LHCN-M2 (cell line): ENCODE data around the gene TPSB2. TPM values are rescaled to one million over a fixed set of nuclear protein-coding genes. Genes with fewer than 3 reads are reported as not detected.
"Not testable (repeated sequence)": the region's sequence is repeated elsewhere in the genome, so short reads cannot be mapped to it uniquely, and the experiment has no call there.

Experiments used
- DNase-seq: peaks from one replicate; pipeline ENCODE4 v3.0.0-alpha.2; 2012; ENCODE audit warnings: low read depth
- total RNA-seq: library from RNA; depleted of rRNA; stranded (reverse); fragments of >200 nt; gene quantifications from 2 replicates; pipeline ENCODE4 v1.2.3, GENCODE V29; 2014

TPSB2 gene
- total RNA-seq, 1 experiment from 2014 or later = not detected

DNA sequence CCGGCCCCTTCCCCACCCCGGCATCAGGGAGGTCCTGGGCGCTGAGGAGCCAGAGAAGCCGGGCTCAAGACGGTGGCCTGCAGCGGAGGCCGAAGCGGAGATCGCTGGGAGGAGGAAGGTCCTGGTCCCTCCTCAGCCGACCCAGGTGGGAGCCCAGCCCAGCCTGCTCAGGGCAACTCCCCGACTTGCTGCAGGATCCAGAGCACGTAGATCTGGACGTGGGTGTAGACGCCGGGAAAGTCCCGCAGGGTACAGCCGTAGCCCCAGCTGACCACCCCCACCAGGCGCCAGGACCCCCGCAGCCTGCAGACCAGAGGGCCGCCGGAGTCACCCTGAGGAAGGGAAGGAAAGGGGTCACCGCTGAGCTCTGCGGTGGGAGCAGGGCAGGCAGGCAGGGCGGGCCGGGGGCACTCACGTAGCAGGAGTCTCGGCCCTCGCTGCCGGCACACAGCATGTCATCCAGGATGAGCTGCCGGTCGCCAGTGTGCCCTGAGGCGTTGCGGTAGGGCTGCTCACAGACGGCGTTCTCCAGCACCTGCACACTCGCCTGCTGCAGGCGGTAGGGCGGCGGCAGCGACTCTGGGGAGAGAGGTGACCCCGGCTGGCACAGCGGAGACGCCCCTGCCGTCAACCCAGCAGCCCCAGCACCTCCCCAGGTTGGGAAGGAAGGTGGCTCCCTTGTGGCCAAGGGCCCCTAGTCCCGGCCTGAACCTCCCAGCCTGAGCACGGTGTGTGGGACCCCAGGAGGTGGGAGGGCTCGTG, 31.3 kb upstream of the TPSB2 start:
- DNase-seq = no peak

DNA sequence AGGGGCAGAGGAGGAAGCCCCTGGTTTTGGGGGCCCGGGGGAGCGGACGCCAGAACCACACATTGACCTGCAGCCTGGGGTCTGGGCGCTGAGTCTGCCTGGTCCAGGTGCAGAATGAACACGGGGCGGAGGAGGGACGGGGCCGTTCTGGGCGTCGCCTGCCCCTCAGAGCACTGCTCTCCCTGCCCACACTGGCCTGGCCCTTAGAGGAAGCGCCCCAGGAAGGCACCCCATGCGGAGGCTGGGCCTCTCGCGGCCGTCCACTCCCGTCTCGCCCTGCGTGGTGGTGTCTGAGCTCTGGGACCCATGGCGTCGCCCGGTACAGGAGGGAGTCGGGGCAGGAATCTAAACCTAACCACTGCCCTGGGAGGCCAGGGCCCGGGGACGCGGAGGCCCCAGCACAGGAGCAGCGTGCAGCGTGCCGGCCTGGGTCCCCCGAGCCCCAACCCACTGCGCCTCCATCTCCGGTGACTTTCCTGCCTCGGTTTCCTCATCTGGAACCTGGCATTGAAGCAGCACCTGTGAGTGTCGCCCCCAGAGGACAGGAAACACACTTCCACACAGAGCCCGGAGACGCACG, 30.2 kb upstream of the TPSB2 start:
- no peak for DNase-seq

DNA sequence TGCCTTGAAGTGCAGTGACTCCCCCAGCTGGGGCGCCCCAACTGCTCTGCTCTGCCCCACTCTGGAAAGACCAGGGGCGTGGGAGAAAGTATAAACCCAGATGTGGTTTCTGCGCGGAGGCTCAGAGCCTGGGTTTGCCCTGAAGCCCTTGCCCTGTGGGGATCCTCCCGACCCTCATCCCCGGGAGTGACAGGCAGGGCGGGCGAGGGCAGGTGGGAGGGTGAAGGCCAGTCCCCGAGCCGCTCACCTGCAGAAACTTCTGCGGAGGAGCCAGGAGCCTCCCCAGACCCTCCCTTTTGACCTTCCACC, 29.7 kb upstream of the TPSB2 start:
- DNase-seq = no peak

DNA sequence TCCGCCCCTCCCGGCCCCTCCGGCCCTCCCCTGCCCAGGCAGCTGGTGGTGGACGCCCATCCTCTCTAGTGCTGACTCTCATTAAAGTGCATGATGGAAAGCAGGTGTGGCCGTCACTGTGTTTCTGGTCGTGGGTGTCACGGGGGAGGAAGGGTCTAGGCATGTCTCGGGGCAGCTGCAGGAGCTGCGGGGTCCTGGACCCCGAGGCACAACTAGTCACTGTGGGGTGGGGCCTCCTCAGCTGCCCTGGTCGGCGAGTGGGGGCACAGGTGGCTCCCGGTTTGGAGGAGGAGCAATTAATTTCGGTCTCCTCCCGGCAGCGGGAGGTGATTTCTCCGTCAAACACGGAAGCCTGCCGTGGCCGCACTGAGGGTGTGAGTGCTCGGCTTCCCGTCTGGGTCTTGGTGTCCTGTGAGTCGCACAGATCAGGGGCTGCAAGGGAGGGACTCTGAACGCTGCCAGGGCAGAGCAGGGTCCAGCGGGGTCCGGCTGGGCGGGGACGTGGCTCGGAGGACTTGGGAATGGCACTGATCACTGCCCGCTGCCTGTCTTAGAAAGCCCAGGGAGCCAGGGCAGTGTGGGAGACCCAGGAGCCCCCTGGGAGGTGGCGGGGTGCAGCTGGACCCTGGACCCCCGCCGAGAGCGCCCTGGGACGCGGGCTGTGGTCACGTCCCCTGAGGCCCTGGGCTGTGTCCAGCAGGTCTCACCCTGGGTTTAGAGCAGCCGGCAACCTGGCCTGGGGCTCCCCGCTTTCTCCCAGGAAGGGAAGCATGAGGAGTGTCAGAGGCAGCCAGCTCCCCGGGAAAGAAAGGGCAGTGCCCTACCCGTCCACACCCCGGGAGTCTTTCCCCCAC, 29.1 kb upstream of the TPSB2 start:
- DNase-seq = no peak

DNA sequence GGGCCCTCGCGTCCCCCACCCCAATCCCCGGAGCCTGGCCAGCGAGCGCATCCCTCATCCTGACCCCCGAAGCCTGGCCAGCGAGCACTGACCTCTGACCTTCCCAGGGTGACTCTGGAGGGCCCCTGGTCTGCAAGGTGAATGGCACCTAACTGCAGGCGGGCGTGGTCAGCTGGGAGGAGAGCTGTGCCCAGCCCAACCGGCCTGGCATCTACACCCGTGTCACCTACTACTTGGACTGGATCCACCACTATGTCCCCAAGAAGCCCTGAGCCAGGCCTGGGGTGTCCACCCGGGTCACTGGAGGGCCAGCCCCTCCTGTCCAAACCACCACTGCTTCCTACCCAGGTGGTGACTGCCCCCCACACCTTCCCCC, 28.2 kb upstream of the TPSB2 start:
- no peak for DNase-seq

DNA sequence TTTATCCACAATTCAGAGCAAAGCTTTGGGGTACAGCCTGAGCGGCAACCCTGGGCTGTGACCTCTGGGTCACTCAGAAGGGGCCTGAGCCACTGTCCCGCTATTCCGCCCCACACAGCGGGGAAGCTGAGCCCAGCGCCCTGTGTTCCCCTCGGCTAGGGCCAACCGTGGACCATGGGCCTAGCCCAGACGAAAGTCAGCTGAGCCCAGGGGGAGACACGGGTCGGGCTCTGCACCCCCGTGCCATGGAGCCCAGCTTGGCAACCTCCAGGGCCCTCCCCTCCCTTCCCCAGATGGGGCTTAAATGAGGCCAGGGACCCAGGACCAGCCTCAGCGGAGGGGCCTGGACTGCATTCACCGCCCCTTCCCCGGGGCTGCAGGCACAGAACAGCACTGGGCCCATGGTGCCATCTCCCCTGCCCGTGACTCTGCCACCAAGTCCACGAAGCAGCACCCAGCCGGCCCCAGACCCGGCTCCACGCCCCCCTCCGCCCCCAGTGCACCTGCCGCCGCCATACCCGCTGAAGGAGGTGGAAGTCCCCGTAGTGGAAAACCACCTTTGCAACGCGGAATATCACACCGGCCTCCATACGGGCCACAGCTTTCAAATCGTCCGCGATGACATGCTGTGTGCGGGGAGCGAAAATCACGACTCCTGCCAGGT, 27.7 kb upstream of the TPSB2 start:
- DNase-seq = no peak

DNA sequence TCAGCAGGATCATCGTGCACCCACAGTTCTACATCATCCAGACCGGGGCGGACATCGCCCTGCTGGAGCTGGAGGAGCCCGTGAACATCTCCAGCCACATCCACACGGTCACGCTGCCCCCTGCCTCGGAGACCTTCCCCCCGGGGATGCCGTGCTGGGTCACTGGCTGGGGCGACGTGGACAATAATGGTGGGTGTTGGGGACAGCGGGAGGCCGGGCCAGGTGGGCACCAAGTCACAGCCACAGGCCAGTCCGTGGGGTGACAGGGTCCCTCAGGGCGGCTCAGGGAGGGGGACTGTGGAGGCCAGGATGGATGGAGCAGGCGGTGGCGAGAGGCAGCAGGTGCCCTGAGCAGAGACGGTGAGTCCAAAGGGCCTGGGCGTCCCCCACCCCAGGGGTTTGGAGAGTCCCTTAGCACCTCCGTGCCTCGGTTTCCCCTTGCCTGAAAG, 26.9 kb upstream of the TPSB2 start:
- no peak for DNase-seq

DNA sequence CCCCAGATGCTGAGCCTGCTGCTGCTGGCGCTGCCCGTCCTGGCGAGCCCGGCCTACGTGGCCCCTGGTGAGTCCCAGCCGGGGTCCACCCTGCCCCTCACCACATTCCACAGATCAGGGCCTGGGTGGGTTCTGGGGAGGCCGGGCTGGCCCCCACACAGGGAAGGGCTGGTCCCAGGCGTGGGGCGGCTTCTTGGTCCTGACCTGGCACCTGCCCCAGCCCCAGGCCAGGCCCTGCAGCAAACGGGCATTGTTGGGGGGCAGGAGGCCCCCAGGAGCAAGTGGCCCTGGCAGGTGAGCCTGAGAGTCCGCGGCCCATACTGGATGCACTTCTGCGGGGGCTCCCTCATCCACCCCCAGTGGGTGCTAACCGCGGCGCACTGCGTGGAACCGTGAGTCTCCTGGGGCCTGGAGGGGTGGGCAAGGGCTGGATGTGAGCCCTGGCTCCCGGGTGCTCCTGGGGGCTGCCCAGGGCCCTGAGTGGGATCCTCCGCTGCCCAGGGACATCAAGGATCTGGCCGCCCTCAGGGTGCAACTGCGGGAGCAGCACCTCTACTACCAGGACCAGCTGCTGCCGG, 26.4 kb upstream of the TPSB2 start:
- DNase-seq = not testable (repeated sequence)

DNA sequence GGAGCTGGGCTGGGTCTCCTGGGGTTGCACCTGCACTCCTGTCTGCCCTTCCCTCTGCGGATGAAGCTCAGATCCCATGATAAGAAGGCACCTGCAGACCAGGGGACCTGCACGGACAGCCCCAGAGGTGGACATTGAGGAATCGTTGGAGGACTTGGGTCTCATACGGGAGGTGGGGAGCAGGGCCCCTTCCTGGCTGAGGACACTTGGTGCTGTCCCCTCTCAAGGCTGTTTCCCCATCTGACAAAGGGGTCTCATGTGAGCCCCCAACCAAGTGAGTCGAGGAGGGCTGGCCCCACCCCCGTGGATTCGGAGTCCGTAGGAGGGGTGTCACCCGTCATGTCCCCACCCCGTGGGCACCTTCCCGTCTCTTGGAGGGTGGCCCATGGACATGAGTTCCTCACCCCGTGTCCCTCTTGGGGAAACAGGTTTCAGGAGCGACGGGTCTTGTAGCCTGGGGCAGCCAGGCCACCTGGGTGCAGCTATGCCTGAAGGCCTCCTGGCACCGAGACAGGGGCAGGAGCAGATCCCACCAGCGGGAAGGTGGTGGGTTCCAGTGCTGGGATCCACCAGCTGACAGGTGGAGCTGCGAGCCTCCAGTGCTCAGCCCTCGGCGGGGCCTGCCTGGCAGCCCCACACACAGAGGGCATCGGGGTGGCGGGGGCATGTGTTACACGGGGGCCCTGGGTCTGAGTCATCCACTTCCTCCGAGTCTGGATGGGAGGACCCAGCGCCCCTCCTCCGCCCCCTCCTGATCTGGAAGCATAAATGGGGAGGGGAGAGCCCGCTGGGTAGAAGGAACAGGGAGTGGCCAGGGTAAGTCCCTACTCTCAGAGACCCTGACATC, 25.5 kb upstream of the TPSB2 start, which contains the start of gene TPSD1:
Gene TPSD1 (plus strand): TSS at position 794 of the 847 bp plus-strand sequence. CDS start 212 bp downstream, outside the sequence.
- not testable (repeated sequence) for DNase-seq

DNA sequence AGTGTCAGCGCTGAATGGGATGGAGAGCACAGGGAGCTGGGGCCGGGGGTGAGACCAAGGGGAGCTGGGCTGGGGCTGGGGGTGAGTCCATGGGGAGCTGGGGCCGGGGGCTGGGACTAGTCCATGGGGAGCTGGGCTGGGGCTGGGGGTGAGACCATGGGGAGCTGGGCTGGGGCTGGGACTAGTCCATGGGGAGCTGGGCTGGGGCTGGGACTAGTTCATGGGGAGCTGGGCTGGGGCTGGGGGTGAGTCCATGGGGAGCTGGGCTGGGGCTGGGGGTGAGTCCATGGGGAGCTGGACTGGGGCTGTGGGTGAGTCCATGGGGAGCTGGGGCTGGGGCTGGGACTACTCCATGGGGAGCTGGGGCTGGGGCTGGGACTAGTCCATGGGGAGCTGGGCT, 24.8 kb upstream of the TPSB2 start:
- DNase-seq = not testable (repeated sequence)

DNA sequence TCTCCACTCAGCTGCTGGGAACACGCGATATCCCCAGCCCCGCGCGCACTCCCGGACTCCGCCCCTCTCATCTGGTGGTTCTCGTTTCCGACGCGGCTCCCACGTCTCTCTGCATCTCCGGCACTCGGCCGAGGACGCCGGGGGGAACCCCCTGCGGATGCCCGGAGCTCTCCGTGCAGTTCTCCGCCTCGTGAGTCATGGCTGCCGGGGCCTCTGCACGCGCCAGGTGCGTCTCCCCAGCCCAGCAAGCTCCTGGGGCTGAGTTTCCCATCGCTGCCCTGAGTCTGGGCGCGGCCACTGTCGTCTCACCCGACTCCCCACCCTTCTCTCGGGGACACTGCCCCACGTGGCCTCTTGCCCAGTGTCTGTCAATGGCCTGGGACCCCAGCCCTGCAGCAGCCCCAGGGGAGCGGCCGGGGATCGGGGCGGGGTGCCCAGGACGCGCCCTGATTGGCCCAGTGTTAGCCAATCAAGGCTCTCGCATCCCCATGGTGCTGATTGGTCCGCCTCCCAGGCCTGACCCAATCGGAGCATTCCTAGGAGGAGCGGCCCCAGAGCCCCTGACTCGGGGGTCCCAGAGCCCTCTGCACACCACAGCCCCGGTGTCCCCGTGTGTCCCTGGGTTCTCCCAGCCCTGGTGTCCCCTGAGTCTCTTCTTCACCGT, 23.8 kb upstream of the TPSB2 start:
- not testable (repeated sequence) for DNase-seq

DNA sequence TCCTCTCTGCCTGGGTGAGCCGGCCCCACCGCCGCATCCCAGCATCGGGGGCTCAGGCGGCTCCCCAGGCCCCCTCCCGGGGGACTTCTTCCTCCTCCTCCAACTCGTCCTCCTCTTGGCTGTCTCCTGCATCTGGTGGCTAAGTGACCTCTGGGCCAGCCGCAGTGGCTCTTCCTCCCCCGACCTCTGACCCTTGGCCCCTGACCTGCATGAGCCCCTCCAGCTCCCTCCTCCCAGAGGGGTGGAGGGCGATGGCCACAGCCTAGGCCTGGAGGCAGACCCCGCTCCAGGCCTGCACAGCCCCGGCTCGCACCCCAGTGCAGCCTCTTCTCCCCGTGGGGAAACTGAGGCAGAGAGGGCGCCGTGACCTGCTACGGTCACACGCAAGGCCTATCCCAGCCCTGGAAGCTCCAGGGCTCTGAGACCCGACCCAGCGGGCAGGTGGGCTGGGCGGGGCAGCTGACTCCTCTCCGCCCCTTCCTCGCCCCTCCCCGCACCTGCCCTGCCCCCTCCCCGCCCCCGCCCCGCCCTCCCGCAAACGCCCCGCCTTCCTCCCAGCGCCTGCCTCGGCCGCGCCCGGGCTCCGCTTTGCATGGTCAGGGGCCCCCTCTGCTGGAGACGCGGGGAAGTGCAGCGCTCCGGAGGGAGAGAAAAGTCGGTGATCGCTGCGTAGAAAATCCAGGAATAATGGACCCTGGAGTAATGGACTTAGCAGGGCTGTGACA, 19.2 kb upstream of the TPSB2 start:
- DNase-seq = not testable (repeated sequence)

DNA sequence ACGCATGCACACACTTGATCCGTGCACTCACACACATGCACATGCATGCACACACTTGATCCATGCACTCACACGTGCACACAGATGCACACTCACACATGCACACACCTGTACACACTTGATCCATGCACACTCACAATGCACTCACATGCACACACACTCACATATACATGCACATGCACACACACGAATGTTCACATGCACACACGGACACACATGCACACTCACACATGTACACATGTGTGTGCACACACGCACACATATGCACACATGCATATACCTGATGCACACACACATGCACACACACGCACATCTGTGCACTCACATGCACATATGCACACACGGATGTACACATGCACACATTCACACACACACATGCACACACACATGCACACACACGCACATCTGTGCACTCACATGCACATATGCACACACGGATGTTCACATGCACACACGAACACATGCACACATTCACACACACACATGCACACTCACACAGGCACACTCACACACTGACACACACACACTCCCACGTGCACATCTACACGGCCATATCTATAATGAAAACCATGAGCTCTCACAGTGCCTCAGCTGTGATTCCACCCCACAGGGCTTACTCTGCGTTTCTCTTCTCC, 18.0 kb upstream of the TPSB2 start:
- DNase-seq = not testable (repeated sequence)

DNA sequence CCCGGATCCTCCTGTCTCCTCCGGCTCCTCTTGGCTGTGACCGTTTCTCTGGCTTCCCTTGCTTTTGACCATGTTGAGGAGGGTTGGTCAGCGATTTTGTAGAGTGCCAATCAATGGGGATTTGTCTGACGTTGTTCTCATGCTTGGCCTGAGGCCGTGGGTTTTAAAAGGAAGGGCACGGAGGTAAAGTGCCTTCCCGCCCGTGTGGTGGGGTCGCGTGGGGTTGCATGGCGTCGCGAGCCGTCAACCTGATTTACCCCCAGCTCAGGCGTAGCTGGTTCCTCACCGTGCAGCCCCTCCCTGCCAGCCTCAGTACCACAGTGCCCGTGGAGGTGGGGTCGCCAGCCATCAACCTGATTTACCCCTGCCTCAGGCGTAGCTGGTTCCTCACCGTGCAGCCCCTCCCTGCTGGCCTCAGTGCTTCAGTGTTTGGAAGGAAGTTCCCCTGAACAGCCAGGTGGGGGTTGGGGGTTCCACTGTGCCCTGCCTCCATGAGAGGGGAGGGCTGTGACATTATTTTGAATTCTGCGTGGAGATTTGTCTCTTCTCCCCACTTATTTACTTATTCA, 15.6 kb upstream of the TPSB2 start:
- no peak for DNase-seq

DNA sequence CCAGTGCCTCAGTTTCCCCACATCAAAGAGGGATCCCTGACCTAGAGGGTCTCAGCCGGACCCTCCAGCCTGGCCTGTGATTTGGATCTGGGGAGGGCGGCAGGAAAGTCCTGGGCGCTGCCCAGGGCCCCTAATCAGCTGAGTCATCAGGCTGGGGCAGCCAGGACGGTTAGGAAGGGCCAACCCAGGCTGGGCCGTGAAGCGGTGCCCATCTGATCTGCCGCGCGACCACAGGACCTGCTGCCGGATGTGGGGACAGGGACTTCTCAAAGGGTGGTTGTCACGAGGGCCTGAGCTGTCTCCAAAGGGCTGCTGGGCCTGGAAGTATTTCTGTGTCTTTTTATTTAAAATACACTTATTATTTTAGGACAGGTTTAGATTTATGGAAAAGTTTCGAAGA, 14.9 kb upstream of the TPSB2 start:
- DNase-seq = no peak

DNA sequence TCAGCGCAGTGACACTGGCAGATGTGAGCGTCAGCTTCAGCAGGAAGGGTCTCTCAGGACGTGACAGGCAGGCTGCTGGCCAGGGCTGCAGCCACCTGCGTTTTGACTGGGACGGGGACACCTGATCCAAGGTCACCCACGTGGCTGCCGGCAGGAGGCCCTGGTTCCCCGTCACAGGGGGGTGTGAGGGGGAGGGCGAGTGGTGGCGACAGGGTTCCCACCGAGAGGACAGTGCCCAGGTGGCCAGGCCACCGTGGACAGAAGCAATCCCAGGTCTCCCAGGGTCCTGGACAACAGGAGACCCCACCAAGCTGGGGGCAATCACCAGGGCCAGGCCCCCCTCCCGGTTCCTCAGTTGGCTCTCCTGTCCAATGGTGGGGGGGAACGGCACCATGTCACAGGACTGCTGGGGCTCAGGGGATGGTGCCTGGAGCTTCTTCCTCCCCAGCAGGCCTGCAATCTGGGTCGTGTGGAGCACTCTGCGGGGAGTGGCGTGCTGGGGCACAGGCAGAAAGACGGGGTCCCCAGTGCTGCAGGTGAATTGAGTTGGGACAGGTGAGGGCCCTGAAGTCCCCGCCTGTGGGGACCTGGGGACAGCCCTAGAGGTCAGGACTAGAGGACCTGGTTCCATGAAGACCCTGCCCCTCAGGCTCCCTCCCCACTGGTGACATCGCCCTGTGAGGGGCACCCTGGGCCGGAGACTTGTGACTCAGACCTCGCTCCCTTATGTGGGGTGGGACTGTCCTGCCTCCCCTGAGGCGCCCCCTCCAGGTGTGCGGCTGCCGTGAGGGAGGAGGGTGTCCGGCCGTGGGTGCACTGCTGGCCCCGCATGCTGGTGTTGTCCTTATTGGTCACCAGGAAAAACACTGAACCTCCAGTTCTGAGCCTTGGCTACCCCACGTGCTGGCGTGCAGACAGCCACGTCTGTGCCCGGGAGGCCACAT, 14.2 kb upstream of the TPSB2 start:
- not testable (repeated sequence) for DNase-seq

DNA sequence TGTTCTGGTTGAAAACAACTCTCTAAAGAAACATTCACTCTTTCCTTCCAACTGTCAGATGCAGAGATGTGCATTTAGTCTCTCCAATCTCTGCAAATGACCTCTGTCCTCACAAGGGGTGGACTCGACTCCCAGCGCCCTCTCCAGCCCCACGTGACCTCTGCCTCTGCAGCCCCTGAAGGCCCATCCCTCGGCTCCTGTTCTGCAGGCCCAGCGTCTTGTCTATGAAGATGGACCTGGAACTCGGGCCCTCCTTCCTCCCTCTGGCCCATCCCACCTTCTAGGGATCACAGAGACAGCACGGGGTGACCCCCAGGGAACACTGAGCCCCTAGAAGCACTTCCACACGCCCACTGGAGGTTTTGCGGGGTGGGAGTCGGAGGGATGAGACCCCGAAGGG, 13.4 kb upstream of the TPSB2 start:
- not testable (repeated sequence) for DNase-seq
